Renal cortical epithelial cell (primary cell): Measurements from ENCODE around the gene TIGD6. TPM values are rescaled to one million over a fixed set of nuclear protein-coding genes. Genes with fewer than 3 reads are reported as not detected.
"Not testable (repeated sequence)": the region's sequence is repeated elsewhere in the genome, so short reads cannot be mapped to it uniquely, and the experiment has no call there.

Source experiments
- DNase-seq: peaks from one replicate; pipeline ENCODE4 v3.0.0-alpha.2; 2011; ENCODE audit warnings: low read depth
- total RNA-seq: library from RNA; depleted of rRNA; stranded (reverse); fragments of >200 nt; gene quantifications from 2 replicates; pipeline ENCODE4 v1.2.3, GENCODE V29; 2014

The TIGD6 gene
- total RNA-seq, 1 donor from 2014 or later: 7.7 TPM

GRCh38 chr5:149943177-149943949 lies 57.1 kb downstream of the TIGD6 start:
- DNase-seq: not testable (repeated sequence)

Other genes starting within 250 kb of the TIGD6 start
- gene PDE6A, start 55.9 kb downstream of the TIGD6 start, total RNA-seq: 0.10 TPM in 1 of 2 replicates, not detected in the other
- gene SLC26A2, start 39.9 kb downstream of the TIGD6 start, total RNA-seq: 97.9 and 100.0 TPM in 2 replicates
- gene HMGXB3, start 85 bp upstream of the TIGD6 start, total RNA-seq: 29.3 and 50.4 TPM in 2 replicates
- not detected in 2 replicates for gene CSF1R, start 85.9 kb upstream of the TIGD6 start, total RNA-seq
- 0.30 and 0.52 TPM in 2 replicates for gene PDGFRB, start 155.2 kb upstream of the TIGD6 start, total RNA-seq
- gene CDX1, start 166.1 kb upstream of the TIGD6 start, total RNA-seq: not detected in 2 replicates
- not detected in 2 replicates for gene SLC6A7, start 189.4 kb upstream of the TIGD6 start, total RNA-seq